ENCODE measurements around the gene CNNM1.

The CNNM1 gene

DNA sequence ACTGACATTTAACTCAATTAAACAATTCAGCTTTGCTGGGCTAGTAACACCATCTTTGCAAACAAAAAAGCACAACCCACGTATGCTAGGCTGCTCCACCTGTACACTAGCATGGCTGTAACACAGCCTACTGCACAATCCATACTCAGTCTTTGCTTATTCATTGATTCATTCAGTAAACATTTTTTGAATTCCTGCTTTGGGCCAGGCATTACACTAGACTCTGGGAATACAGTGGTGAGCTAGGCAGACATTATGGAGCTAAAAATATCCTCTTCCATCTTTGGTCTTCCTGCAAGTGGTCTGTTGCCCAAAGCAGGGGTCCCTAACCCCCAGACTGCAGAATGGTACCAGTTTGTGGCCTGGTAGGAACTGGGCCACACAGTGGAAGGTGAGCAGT, 9.9 kb downstream of the CNNM1 start:
- Histone ChIP-seq H3K9me2 (replicated peaks; ENCODE audit: control insufficient read depth, low read length) (no peaks in the 10 kb centered on the region), H4K20me1 (ENCODE audit: control insufficient read depth, insufficient read depth, low read depth, low read length) (no peaks in the 10 kb centered on the region), H3K4me3 (ENCODE audit: low read length) (no peak overlapping the region), H3K9me3 (ENCODE audit: control insufficient read depth, insufficient read depth, low read length) (no peaks in the 10 kb centered on the region), H3K4me1 (ENCODE audit: control insufficient read depth, low read length) (no peaks in the 10 kb centered on the region), H3K79me2 (ENCODE audit: control insufficient read depth, low read length) (no peaks in the 10 kb centered on the region), H3K4me2 (ENCODE audit: low read length) (no peak overlapping the region), H3K27me3 (ENCODE audit: control insufficient read depth, low read length) (no peaks in the 10 kb centered on the region; the same call in 1 of the 2 replicates), H3F3A (ENCODE audit: control insufficient read depth, insufficient read depth) (no peaks in the 10 kb centered on the region), H3K36me3 (ENCODE audit: control insufficient read depth, low read length) (no peaks in the 10 kb centered on the region), H3K27ac (ENCODE audit: low read depth, low read length) (no peak overlapping the region)
- TF ChIP-seq, protein P1, sequence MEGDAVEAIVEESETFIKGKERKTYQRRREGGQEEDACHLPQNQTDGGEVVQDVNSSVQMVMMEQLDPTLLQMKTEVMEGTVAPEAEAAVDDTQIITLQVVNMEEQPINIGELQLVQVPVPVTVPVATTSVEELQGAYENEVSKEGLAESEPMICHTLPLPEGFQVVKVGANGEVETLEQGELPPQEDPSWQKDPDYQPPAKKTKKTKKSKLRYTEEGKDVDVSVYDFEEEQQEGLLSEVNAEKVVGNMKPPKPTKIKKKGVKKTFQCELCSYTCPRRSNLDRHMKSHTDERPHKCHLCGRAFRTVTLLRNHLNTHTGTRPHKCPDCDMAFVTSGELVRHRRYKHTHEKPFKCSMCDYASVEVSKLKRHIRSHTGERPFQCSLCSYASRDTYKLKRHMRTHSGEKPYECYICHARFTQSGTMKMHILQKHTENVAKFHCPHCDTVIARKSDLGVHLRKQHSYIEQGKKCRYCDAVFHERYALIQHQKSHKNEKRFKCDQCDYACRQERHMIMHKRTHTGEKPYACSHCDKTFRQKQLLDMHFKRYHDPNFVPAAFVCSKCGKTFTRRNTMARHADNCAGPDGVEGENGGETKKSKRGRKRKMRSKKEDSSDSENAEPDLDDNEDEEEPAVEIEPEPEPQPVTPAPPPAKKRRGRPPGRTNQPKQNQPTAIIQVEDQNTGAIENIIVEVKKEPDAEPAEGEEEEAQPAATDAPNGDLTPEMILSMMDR (IDR thresholded peaks at IDR 0.05; ENCODE audit: low read depth, low read length, poor library complexity, severe bottlenecking), result no peak
- TF ChIP-seq EZH2phosphoT487 (IDR thresholded peaks at IDR 0.05; ENCODE audit: borderline replicate concordance, low read length), result no peak

DNA sequence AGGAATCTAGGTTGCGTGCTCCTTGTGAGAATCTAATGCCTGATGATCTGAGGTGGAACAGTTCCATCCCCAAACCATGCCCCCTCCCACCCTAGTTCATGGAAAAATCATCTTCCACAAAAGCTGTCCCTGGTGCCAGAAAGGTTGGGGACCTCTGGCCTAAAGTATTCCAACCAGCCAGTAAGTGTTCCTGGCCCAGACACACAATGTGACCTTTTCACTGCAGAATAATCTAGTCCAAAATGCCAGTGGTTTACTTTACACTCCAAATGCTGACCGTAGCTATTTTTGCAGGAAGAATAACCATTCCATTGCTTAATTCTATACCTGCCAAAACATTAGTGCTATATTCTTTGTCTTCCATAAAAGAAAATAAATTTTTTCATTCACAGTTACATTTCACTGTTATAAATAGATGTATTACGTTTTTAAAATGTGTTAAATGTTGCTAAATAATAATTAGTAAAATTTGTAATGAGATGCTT, 10.4 kb downstream of the CNNM1 start:
- Histone ChIP-seq H3F3A (ENCODE audit: control insufficient read depth, insufficient read depth) (no peaks in the 10 kb centered on the region), H3K4me3 (ENCODE audit: low read length) (no peak overlapping the region), H3K36me3 (ENCODE audit: control insufficient read depth, low read length) (no peaks in the 10 kb centered on the region), H3K27ac (ENCODE audit: low read depth, low read length) (no peak overlapping the region), H3K4me1 (ENCODE audit: control insufficient read depth, low read length) (no peaks in the 10 kb centered on the region), H3K27me3 (ENCODE audit: control insufficient read depth, low read length) (no peaks in the 10 kb centered on the region; the same call in 1 of the 2 replicates), H3K9me3 (ENCODE audit: control insufficient read depth, insufficient read depth, low read length) (no peaks in the 10 kb centered on the region), H3K79me2 (ENCODE audit: control insufficient read depth, low read length) (no peaks in the 10 kb centered on the region), H3K9me2 (replicated peaks; ENCODE audit: control insufficient read depth, low read length) (no peaks in the 10 kb centered on the region), H4K20me1 (ENCODE audit: control insufficient read depth, insufficient read depth, low read depth, low read length) (no peaks in the 10 kb centered on the region), H3K4me2 (ENCODE audit: low read length) (no peak overlapping the region)
- no peak for TF ChIP-seq EZH2phosphoT487 (IDR thresholded peaks at IDR 0.05; ENCODE audit: borderline replicate concordance, low read length)
- TF ChIP-seq, protein P1 (IDR thresholded peaks at IDR 0.05; ENCODE audit: low read depth, low read length, poor library complexity, severe bottlenecking), result no peak

DNA sequence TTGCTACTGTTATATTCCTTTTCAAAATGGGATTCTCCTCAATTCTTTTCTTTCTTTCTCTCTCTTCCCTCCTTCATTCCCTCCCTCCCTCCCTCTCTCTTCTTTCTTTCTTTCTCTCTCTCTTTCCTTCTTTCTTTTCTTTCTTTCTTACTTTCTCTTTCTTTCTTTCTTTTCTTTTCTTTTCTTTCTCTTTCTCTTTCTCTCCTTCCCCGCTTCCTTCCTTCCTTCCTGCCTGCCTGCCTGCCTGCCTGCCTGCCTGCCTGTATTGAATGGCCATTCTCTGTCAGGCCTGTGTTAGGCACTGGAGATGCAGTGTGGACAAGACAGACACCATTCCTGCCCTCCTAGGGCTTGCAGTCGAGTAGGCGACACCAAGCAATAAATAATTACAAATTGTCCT, 11.5 kb downstream of the CNNM1 start:
- no peak overlapping the region for H3K27ac ChIP-seq (ENCODE audit: low read depth, low read length)
- no peak for TF ChIP-seq EZH2phosphoT487 (IDR thresholded peaks at IDR 0.05; ENCODE audit: borderline replicate concordance, low read length)
- TF ChIP-seq, protein P1 (IDR thresholded peaks at IDR 0.05; ENCODE audit: low read depth, low read length, poor library complexity, severe bottlenecking), result no peak
- H4K20me1 ChIP-seq (ENCODE audit: control insufficient read depth, insufficient read depth, low read depth, low read length), result no peaks in the 10 kb centered on the region
- no peak overlapping the region for H3K4me2 ChIP-seq (ENCODE audit: low read length)
- no peaks in the 10 kb centered on the region; the same call in 1 of the 2 replicates for H3K27me3 ChIP-seq (ENCODE audit: control insufficient read depth, low read length)
- H3K4me3 ChIP-seq (ENCODE audit: low read length), result no peak overlapping the region
- H3K36me3 ChIP-seq (ENCODE audit: control insufficient read depth, low read length), result no peaks in the 10 kb centered on the region
- no peaks in the 10 kb centered on the region for H3K9me3 ChIP-seq (ENCODE audit: control insufficient read depth, insufficient read depth, low read length)
- no peaks in the 10 kb centered on the region for H3F3A ChIP-seq (ENCODE audit: control insufficient read depth, insufficient read depth)
- no peaks in the 10 kb centered on the region for H3K9me2 ChIP-seq (replicated peaks; ENCODE audit: control insufficient read depth, low read length)
- no peaks in the 10 kb centered on the region for H3K4me1 ChIP-seq (ENCODE audit: control insufficient read depth, low read length)
- no peaks in the 10 kb centered on the region for H3K79me2 ChIP-seq (ENCODE audit: control insufficient read depth, low read length)
